OCI-LY1 (cell line): ENCODE data around the gene PTPRD.
"Not testable (repeated sequence)": the region's sequence is repeated elsewhere in the genome, so short reads cannot be mapped to it uniquely, and the experiment has no call there.

ENCODE experiments used
- H2AFZ ChIP-seq: fragments of 200-600 bp; sonication (generic), shearing (Covaris generic); 2 replicates; pipeline ENCODE4 v1.6.0; 2014; ENCODE audit warnings: antibody characterized with exemption, mild to moderate bottlenecking, low read length
- H3F3A ChIP-seq: fragments of 200-600 bp; sonication (generic), shearing (Covaris generic); 2 replicates; pipeline ENCODE4 v1.6.0; 2014; ENCODE audit warnings: mild to moderate bottlenecking, antibody characterized with exemption, low read length, moderate library complexity; ENCODE audit not compliant: insufficient read depth
- H3K27ac ChIP-seq: fragments of 200-600 bp; sonication (generic); 2 replicates; pipeline ENCODE4 v1.5.1; 2014; ENCODE audit warnings: low read length, mixed run types, mild to moderate bottlenecking, low read depth; ENCODE audit not compliant: poor library complexity, severe bottlenecking
- H3K27me3 ChIP-seq: fragments of 200-600 bp; sonication (generic); 2 replicates; pipeline ENCODE4 v1.6.0; 2014; ENCODE audit warnings: antibody characterized with exemption, mild to moderate bottlenecking, low read length, moderate library complexity; ENCODE audit not compliant: insufficient read depth
- H3K36me3 ChIP-seq: fragments of 200-600 bp; sonication (generic); 2 replicates; pipeline ENCODE4 v1.6.1; 2014; ENCODE audit warnings: mild to moderate bottlenecking, antibody characterized with exemption, low read length, moderate library complexity, mixed read lengths; ENCODE audit not compliant: insufficient read depth
- H3K4me1 ChIP-seq: fragments of 200-600 bp; sonication (generic); 2 replicates; pipeline ENCODE4 v1.5.1; 2014; ENCODE audit warnings: mild to moderate bottlenecking, low read length, moderate library complexity; ENCODE audit not compliant: insufficient read depth, severe bottlenecking
- H3K4me2 ChIP-seq: fragments of 200-600 bp; sonication (generic), shearing (Covaris generic); 2 replicates; pipeline ENCODE4 v1.6.1; 2014; ENCODE audit warnings: low read length
- H3K4me3 ChIP-seq: fragments of 200-600 bp; sonication (generic); 2 replicates; pipeline ENCODE4 v1.5.1; 2014; ENCODE audit warnings: low read length, low read depth, mild to moderate bottlenecking, mixed read lengths; ENCODE audit not compliant: poor library complexity, severe bottlenecking
- H3K79me2 ChIP-seq: fragments of 200-600 bp; shearing (Covaris generic); 2 replicates; pipeline ENCODE4 v1.6.1; 2016; ENCODE audit warnings: mixed run types, low read length, mixed read lengths; ENCODE audit not compliant: insufficient read depth
- H3K9ac ChIP-seq: fragments of 200-600 bp; sonication (generic), shearing (Covaris generic); 2 replicates; pipeline ENCODE4 v1.6.1; 2014; ENCODE audit warnings: mild to moderate bottlenecking, low read length, mixed read lengths
- H3K9me2 ChIP-seq: fragments of 200-600 bp; sonication (generic), shearing (Covaris generic); 2 replicates; pipeline ENCODE4 v1.6.1; 2014; ENCODE audit warnings: low read depth, mild to moderate bottlenecking, low read length, mixed read lengths
- H3K9me3 ChIP-seq: fragments of 200-600 bp; shearing (Covaris generic); 2 replicates; pipeline ENCODE4 v1.6.1; 2014; ENCODE audit warnings: low read length, mixed read lengths
- H4K20me1 ChIP-seq: fragments of 200-600 bp; sonication (generic), shearing (Covaris generic); 2 replicates; pipeline ENCODE4 v1.6.0; 2016; ENCODE audit warnings: mild to moderate bottlenecking, low read length; ENCODE audit not compliant: insufficient read depth
- EZH2 ChIP-seq: fragments of 200-600 bp; sonication (generic), shearing (Covaris generic); IDR thresholded peaks from 2 replicates; pipeline ENCODE4 v1.8.0; 2017; ENCODE audit warnings: borderline replicate concordance, mixed run types, mild to moderate bottlenecking, antibody characterized with exemption, low read length, moderate library complexity, mixed read lengths
- TF ChIP-seq, protein P1 (sequence below): fragments of 200-600 bp; sonication (generic), shearing (Covaris generic); IDR thresholded peaks from 2 replicates; pipeline ENCODE4 v1.5.1; 2017; ENCODE audit warnings: mild to moderate bottlenecking, antibody characterized with exemption, low read length, moderate library complexity, mixed read lengths

Gene PTPRD

DNA sequence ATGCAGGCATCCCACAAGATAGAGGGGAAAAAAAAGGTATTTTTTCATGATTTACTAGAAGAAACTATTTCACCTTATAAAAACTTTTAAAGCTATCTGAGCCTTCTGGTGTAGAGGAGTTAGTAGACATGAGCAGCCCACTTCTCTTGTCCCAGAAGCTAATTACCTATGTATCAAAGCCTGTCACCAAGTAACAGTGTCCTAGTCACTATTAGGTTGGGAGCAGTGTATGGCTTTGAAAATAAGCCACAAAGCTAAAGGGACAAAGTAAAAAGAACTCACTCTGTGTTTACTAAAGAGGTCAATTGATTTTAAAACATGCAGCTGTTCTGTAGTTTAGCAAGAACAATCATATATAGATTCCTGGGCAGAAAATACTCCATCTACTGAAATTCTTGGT lies 1286.1 kb downstream of the PTPRD start:
- Histone ChIP-seq H3K9me2 (no peaks in the 10 kb centered on the region), H4K20me1 (no peaks in the 10 kb centered on the region), H3K4me1 (no peaks in the 10 kb centered on the region), H3F3A (no peaks in the 10 kb centered on the region), H3K27me3 (no peaks in the 10 kb centered on the region), H3K4me2 (no peak overlapping the region), H3K9me3 (no peaks in the 10 kb centered on the region), H3K36me3 (no peaks in the 10 kb centered on the region), H2AFZ (no peak overlapping the region), H3K4me3 (no peak overlapping the region), H3K27ac (no peak overlapping the region), H3K79me2 (no peaks in the 10 kb centered on the region), H3K9ac (no peak overlapping the region)
- TF ChIP-seq EZH2, result no peak
- TF ChIP-seq, protein P1, sequence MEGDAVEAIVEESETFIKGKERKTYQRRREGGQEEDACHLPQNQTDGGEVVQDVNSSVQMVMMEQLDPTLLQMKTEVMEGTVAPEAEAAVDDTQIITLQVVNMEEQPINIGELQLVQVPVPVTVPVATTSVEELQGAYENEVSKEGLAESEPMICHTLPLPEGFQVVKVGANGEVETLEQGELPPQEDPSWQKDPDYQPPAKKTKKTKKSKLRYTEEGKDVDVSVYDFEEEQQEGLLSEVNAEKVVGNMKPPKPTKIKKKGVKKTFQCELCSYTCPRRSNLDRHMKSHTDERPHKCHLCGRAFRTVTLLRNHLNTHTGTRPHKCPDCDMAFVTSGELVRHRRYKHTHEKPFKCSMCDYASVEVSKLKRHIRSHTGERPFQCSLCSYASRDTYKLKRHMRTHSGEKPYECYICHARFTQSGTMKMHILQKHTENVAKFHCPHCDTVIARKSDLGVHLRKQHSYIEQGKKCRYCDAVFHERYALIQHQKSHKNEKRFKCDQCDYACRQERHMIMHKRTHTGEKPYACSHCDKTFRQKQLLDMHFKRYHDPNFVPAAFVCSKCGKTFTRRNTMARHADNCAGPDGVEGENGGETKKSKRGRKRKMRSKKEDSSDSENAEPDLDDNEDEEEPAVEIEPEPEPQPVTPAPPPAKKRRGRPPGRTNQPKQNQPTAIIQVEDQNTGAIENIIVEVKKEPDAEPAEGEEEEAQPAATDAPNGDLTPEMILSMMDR, result no peak

DNA sequence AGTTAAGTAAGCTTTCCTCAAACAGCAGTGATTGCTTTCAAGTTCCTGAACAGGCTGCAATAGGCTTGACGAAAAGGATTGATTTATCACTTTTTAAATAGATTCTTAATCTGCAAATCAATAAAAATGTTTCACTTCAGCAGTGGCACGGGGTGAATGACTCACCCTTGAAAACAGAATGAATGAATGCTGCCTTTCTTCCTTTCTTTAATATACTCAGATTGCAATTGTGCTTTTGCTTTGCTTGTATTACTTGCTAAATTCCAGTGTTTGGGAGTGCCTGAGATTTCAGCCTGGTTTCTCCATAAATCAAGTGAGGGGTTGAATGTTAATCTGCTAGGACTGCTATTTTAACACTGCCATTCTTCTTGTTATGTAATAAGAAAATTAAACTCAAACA lies 1293.8 kb downstream of the PTPRD start:
- TF ChIP-seq, protein P1, result no peak
- no peak for TF ChIP-seq EZH2
- no peak overlapping the region for H3K4me3 ChIP-seq

DNA sequence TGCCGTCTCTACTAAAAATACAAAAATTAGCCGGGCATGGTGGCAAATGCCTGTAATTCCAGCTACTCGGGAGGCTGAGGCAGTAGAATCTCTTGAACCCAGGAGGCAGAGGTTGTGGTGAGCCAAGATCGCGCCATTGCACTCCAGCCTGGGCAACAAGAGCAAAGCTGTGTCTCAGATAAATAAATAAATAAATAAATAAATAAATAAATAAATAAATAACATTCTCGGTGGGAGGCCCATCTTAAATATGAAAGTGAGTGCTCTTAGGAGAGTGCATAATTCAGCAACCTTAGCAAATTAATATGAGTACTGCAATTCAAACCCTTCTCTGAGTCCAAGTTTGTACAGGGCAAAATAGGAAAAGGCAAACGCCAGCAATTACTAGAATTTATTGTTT lies 1302.1 kb downstream of the PTPRD start:
- not testable (repeated sequence) for H3K27ac ChIP-seq, H3K27me3 ChIP-seq, H3K9me3 ChIP-seq, H3K79me2 ChIP-seq, H3K4me3 ChIP-seq, H3K9me2 ChIP-seq, H3K4me2 ChIP-seq, H3K4me1 ChIP-seq, H3K9ac ChIP-seq, H3K36me3 ChIP-seq, H2AFZ ChIP-seq, H3F3A ChIP-seq, H4K20me1 ChIP-seq

More for the DNA sequence above, 1293.8 kb downstream of the PTPRD start:
- H3K36me3 ChIP-seq, result no peaks in the 10 kb centered on the region
- no peaks in the 10 kb centered on the region for H4K20me1 ChIP-seq
- H3K9me2 ChIP-seq, result no peaks in the 10 kb centered on the region
- no peaks in the 10 kb centered on the region for H3K27me3 ChIP-seq
- H2AFZ ChIP-seq, result no peak overlapping the region
- H3K9me3 ChIP-seq, result no peaks in the 10 kb centered on the region
- no peaks in the 10 kb centered on the region for H3K79me2 ChIP-seq
- no peak overlapping the region for H3K4me2 ChIP-seq
- no peak overlapping the region for H3K9ac ChIP-seq
- no peak overlapping the region for H3K27ac ChIP-seq
- no peaks in the 10 kb centered on the region for H3K4me1 ChIP-seq
- no peaks in the 10 kb centered on the region for H3F3A ChIP-seq

DNA sequence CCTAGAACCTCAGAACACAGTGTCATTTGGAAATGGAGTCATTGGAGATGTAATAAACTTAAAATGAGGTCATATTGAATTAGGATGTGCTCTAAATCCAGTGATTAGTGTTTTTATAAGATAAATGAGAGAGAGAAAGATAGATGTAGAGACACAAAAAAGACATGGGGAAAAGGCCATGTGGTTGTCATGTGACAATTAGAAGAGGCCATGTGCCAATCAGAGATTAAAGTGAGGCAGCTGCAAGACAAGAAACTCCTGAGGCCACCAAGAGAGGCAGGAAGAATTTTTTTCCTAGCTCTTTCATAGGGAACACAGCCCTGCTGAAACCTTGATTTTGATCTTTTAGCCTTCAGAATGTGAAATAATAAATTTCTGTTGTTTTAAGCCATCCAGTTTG lies 1307.2 kb downstream of the PTPRD start:
- H3K79me2 ChIP-seq, result no peaks in the 10 kb centered on the region
- no peak overlapping the region for H3K9ac ChIP-seq
- H3K27me3 ChIP-seq, result no peaks in the 10 kb centered on the region
- no peak overlapping the region for H3K27ac ChIP-seq
- no peaks in the 10 kb centered on the region for H3F3A ChIP-seq
- no peaks in the 10 kb centered on the region for H3K36me3 ChIP-seq
- TF ChIP-seq, protein P1, result no peak
- TF ChIP-seq EZH2, result no peak
- H4K20me1 ChIP-seq, result no peaks in the 10 kb centered on the region
- no peaks in the 10 kb centered on the region for H3K9me3 ChIP-seq
- no peak overlapping the region for H3K4me2 ChIP-seq
- no peak overlapping the region for H2AFZ ChIP-seq
- no peaks in the 10 kb centered on the region for H3K9me2 ChIP-seq
- no peak overlapping the region for H3K4me3 ChIP-seq
- no peaks in the 10 kb centered on the region for H3K4me1 ChIP-seq
